Measurements from ENCODE around the gene MINDY1.

MINDY1 gene

DNA sequence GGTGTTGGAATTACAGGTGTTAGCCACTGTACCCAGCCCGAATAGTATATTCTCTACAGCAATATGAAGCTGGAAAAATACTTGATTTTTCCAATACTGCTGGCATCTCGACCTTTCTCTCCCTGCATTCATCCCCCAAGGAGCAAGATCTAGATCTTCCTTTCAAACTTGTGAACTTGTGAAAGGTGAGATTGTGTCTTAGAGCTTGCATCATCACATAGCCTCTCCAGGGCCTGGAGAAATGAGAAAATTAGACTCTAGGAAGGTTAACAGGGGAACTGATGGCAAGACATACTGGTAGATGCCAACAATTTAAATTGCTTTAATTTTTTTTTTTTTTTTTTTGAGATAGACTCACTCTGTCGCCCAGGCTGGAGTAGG, 3.6 kb upstream of the MINDY1 start:
- no peak for DNase-seq (ENCODE audit: low spot score)
- TF ChIP-seq, protein P1, sequence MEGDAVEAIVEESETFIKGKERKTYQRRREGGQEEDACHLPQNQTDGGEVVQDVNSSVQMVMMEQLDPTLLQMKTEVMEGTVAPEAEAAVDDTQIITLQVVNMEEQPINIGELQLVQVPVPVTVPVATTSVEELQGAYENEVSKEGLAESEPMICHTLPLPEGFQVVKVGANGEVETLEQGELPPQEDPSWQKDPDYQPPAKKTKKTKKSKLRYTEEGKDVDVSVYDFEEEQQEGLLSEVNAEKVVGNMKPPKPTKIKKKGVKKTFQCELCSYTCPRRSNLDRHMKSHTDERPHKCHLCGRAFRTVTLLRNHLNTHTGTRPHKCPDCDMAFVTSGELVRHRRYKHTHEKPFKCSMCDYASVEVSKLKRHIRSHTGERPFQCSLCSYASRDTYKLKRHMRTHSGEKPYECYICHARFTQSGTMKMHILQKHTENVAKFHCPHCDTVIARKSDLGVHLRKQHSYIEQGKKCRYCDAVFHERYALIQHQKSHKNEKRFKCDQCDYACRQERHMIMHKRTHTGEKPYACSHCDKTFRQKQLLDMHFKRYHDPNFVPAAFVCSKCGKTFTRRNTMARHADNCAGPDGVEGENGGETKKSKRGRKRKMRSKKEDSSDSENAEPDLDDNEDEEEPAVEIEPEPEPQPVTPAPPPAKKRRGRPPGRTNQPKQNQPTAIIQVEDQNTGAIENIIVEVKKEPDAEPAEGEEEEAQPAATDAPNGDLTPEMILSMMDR (IDR thresholded peaks at IDR 0.05; ENCODE audit: extremely low read depth, missing control alignments), result no peak

DNA sequence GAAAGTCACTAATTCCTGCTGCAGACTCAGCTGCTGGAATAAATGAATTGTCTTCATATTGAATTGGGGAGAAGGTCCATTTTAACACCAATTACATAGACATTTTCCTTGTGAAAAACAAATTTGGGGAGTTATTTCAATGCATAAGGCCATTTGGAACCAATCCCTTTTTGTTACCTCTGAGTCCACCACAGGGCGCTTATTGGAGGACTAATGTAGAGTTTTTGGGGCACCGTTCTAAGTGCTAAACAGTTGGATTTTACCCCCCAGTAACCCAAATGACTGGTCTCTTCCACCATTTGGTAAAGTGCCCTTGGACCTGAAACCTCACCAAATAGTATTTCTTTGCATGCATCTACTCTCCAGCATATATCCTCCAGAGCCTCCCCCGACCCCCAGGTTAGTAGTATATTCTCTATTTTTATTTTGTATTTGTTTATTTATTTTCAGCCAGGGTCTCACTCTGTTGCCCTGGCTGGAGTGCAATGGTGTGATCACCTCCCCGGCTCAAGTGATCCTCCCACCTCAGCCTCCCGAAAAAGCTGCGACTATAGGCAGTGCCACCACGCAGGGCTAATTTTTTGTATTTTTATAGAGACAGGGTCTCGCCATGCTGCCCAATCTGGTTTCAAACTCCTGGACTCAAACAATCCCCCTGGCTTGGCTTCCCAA, 3.1 kb upstream of the MINDY1 start:
- TF ChIP-seq, protein P1 (IDR thresholded peaks at IDR 0.05; ENCODE audit: extremely low read depth, missing control alignments), result no peak
- DNase-seq (ENCODE audit: low spot score), result no peak

DNA sequence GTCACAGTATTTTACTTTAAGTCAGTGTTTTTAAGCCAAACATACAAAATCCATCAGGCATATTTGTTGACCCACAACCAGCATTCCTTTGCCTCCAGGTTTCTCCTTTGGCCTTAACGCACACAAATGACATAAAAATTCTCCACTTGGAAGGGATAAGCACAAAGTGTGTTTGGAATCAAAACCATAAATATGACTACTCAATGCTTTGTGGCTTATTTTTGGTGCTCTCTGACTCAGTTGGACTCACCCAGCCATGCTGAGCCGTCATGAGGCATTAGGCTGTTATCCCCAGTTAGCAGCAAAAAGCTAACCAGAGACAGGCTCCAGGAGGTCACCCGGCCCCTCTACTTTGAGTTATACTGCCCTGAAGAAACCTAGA, 2.5 kb upstream of the MINDY1 start:
- DNase-seq (ENCODE audit: low spot score), result no peak
- TF ChIP-seq, protein P1 (IDR thresholded peaks at IDR 0.05; ENCODE audit: extremely low read depth, missing control alignments), result no peak

DNA sequence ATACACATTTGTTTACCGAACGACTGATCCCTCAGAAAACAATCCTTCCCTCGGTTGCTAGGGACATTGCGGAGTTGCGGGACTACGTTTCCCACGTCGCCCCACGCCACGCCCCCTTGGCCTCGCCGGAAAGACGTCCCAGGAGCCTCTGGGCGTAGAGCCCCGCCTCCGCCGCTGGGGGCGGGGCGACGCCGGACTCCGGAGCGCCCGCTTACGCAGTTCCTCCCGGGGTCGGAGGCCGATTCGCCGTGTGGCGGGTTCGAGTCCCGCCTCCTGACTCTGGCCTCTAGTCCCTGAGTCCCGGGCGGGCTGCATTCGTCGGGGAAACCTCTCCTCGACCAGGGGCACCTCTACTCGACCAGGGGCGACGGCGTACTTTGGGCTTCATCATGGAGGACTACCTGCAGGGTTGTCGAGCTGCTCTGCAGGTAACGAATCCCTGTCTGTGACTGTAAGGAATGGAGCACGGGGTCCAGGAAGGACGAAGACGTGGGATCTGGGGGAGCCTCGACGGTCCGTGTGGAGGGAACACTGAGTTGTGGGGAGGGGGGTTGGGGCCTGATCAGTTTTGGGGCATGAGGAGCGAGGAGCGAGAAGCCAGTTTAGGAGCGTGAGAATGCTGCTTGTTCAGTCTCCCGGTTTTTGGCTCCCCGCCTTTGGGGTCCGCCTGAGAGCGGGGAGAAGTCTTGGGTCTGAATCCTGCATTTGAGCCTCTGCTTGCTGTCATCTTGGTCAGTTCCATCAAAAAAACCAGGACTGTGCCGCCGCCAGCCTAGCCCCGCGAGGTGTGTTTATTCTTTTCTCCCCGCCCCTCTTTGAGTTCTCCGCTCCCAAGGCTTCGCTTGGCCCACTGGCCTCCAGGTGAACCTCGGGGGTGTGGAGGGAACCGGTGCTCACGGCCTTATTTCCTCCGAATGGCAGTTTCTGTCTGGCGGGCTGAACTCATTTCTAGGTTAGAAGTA, 1.8 kb upstream of the MINDY1 start, which contains the start of gene PRUNE1:
Gene PRUNE1 (plus strand): TSS at position 206 of the 962 bp plus-strand sequence. CDS start 184 bp downstream, at position 390.
- peak; percentile 97 for DNase-seq (ENCODE audit: low spot score)
- TF ChIP-seq, protein P1 (IDR thresholded peaks at IDR 0.05; ENCODE audit: extremely low read depth, missing control alignments), result no peak

DNA sequence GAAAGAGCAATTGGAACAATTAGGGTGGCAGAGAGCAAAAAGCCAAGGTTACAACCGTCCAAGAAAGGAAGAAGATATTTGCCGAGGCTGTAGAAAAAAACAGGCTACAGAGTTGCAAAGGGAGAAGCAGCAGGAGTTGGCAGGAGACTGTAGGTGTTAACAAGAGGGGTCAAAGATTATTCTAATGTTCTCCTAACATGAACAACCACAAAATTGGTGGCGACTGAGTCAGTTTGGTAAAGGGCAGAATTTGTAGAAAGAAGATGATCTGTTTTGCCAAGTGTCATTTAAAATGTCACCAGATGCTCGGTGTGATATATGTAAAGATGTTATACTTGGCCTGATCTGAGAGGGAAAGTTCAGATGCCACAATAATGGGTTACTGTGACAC, 1.1 kb upstream of the MINDY1 start:
- TF ChIP-seq, protein P1 (IDR thresholded peaks at IDR 0.05; ENCODE audit: extremely low read depth, missing control alignments), result no peak
- no peak for DNase-seq (ENCODE audit: low spot score)

DNA sequence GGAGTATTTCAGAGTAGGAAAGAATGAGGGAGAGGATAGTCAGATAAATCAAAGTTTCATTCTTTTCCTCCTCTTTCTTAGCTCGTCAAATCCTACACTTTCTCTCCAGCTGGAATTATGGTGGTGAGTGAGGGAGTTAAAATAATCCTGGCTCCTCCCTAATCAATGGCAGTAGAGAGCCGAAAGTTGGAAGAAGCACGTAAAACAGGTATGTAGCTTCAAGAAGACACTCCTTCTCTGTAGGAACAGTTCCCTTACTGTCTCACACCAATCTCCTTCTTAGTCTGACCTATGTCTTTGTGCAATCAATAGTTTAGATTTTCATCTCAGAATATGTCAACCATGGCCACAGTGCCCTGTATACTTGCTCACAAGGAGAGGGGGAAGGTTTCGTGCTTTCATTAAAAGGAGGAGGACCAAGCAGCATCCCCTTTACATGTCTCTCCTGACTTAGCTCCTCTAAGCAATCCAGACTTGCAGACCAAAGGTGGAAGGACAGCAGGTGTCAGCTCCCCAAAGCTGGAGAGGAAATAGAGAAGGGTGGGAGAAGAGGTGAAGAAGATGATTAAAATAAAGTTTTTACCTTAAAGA, 878 bp downstream of the MINDY1 start:
- TF ChIP-seq, protein P1 (IDR thresholded peaks at IDR 0.05; ENCODE audit: extremely low read depth, missing control alignments), result no peak
- no peak for DNase-seq (ENCODE audit: low spot score)

DNA sequence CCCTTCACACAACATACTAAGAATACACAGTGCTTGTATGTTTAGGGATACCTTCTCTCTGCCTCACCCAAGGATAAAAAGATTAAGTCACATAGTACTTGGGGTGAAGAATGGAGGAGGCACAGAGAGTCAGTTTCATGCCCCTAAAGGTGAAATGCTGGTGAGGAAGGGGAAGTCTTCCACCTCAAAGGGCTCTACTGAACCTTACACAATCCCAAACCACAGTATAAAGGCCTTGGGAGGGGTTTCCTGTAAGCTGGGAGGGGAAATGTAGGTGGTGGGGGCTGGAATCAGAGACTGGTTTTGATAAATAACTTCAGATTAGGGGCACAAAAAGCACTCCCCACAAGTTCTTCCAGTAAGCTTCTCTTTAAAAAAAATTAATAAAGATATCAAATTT, 3.5 kb downstream of the MINDY1 start:
- no peak for DNase-seq (ENCODE audit: low spot score)
- TF ChIP-seq, protein P1 (IDR thresholded peaks at IDR 0.05; ENCODE audit: extremely low read depth, missing control alignments), result no peak
